Left cardiac atrium (tissue), 4 donors: ENCODE data around the gene MAP3K10. TPM values are rescaled to one million over a fixed set of nuclear protein-coding genes. Genes with fewer than 3 reads are reported as not detected.
"Not testable (repeated sequence)": the region's sequence is repeated elsewhere in the genome, so short reads cannot be mapped to it uniquely, and the experiment has no call there.

Experiments used
- ATAC-seq, 2 donors: fragments of 200-7000 bp; cut with Tn5 transposase; one replicate each; pipeline ENCODE4 v1.9.1; 2020; ENCODE audit warnings: mild to moderate bottlenecking in 2 of 2, moderate library complexity in 2 of 2
- DNase-seq: peaks from one replicate; pipeline ENCODE4 v3.0.0-alpha.2; 2020
- intact Hi-C, 2 donors: fragments of 100-400 bp; cut with DNase I; formaldehyde crosslinking; loops; one replicate each; pipeline versions ENCODE4 v1.14.1 to v1.15.1; 2022 to 2023
- total RNA-seq, 2 donors: library from RNA; stranded (reverse); fragmentation: NEBNext Ultra II Directional; extraction: Animal tissue kit (Norgen Biotek cat#: 25700); gene quantifications; one replicate each; pipeline ENCODE4 v1.2.1, GENCODE V29; 2021
- donor health status: DM: no; HTN: yes; CAD: no.
- donor health status: DM: no; HTN: yes; CAD: no; lungs with severe emphysema.
- donor health status: DM: yes; HTN: yes; CAD: no.
- donor health status: Dilated cardiomyopathy.

Gene MAP3K10
- total RNA-seq, 2 donors from 2014 or later: 17.3 to 19.9 TPM

DNA sequence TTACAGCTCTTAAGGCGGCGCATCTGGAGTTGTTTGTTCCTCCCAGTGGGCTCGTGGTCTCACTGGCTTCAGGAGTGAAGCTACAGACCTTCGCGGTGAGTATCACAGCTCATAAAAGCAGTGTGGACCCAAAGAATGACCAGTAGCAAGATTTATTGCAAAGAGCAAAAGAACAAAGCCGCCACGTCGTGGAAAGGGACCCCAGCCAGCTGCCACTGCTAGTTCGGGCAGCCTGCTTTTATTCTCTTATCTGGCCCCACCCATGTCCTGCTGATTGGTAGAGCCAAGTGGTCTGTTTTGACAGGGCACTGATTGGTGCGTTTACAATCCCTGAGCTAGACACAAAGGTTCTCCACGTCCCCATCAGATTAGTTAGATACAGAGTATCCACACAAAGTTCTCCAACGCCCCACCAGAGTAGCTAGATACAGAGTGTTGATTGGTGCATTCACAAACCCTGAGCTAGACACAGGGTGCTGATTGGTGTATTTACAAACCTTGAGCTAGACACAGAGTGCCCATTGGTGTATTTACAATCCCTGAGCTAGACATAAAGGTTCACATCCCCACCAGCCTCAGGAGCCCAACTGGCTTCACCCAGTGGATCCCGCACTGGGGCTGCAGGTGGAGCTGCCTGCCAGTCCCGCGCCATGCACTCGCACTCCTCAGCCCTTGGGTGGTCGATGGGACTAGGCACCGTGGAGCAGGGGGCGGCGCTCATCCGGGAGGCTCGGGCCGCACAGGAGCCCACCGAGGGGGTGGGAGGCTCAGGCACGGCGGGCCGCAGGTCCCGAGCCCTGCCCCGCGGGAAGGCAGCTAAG lies 21.5 kb upstream of the MAP3K10 start:
- DNase-seq, ATAC-seq, intact Hi-C loops: not testable (repeated sequence)

DNA sequence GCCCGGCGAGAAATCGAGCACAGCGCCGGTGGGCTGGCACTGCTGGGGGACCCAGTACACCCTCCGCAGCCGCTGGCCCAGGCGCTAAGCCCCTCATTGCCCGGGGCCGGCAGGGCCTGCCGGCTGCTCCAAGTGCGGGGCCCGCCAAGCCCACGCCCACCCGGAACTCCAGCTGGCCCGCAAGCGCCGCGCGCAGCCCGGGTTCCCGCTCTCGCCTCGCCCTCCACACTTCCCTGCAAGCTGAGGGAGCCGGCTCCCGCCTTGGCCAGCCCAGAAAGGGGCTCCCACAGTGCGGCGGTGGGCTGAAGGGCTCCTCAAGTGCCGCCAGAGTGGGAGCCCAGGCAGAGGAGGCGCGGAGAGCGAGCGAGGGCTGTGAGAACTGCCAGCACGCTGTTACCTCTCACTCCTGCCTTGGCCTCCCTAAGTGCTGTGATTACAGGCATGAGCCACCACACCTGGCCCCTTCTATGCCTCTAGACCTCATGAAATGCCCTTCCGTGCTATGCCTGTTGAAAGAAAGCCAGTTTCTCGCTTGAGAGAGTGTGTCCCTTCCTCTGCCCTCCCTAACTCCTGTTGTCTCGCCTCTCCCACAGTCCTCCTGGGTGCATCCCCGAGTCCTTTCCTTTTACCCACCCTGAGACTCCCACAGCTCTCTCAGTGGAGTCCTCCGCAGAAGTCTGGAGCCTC lies 20.8 kb upstream of the MAP3K10 start:
- ATAC-seq, DNase-seq, intact Hi-C loops: not testable (repeated sequence)

DNA sequence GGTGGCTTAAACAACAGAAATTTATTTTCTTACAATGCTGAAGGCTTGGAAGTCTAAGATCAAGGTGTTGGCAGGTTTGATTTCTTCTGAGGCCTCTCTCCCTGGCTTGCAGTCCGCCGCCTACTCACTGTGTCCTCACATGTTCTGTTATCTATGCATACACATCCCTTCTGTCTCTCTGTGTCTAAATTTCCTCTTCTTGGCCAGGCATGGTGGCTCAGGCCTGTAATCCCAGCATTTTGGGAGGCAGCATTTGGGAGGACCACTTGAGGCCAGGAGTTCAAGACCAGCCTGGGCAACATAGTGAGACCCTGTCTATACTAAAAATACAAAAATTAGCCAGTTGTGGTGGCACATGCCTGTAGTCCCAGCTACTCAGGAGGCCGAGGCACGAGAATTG lies 19.9 kb upstream of the MAP3K10 start:
- intact Hi-C loops, ATAC-seq, DNase-seq: not testable (repeated sequence)

DNA sequence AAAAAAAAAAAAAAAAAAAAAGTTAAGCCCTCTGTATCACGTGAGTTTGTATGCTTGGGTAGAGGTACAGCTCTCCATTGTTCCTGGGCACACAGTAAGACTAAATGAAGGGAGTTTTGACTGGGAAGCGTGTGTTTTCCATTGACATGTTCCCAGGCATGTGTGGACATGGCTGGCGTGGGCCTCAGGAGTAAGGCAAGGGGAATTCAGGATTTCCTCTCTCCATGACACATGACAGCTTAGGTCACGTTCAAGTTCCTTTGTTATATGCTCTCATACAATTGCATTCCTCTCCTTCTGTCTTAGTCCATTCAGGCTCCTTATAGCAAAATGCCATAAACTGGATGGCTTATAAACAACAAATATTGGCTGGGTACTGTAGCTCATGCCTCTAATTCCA lies 17.1 kb upstream of the MAP3K10 start:
- no peak for ATAC-seq
- intact Hi-C loops: no loop called here
- no peak for DNase-seq

DNA sequence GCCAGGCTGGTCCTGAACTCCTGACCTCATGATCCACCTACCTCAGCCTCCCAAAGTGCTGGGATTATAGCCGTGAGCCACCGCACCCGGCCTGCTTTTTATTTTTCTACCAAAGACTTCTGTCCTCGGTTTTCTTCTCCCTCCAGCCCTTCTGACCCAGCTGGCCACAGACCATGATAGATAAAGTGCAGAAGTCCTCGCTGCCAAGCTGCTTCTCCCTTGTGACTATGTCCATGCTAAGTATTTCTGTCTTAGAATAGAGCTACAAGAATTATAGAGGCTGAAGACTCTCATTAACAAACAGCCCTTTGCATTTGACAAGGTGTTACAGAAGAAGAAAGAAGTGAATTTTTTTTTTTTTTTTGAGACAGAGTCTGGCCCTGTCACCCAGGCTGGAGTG lies 15.4 kb upstream of the MAP3K10 start:
- ATAC-seq: peak in 1 of 2 donors; percentile 84
- intact Hi-C loops: no loop called here

DNA sequence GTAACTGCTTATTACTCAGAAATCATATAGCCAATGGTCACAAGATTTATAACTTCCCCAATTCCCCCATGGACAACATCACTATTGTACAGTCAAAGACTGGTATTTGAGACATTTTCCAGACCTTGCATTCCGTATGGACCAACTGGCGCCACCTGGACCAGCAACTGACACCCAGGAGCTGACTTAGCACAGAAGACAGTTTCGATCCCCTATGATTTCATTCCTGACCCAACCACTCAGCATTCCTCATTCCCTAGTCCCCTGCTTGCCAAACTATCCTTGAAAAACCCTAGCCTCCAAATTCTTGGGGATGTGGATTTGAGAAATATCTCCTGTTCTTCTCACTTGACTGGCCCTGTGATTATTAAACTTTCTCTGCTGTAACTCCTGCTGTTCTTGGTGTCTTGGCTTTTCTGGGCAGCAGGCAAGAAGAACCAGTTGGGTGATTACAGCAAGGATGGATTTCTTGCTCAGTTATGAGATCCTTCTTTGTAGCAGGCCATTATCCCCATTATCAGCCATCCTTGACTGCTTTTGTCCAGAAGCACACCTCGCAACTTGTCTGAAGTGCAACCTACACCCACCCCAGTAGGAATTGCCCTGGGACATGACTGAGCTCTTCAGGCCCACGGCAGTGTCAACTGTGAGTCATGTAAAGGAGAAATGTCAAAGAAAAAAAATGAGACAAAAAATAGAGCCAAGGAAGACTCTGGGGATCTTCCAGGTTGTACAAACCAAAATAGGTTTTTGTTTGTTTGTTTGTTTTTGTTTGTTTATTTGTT lies 13.7 kb upstream of the MAP3K10 start:
- DNase-seq (no peak), ATAC-seq (no peak)
- intact Hi-C loops: no loop called here

More for the DNA sequence above, 15.4 kb upstream of the MAP3K10 start:
- DNase-seq: no peak

DNA sequence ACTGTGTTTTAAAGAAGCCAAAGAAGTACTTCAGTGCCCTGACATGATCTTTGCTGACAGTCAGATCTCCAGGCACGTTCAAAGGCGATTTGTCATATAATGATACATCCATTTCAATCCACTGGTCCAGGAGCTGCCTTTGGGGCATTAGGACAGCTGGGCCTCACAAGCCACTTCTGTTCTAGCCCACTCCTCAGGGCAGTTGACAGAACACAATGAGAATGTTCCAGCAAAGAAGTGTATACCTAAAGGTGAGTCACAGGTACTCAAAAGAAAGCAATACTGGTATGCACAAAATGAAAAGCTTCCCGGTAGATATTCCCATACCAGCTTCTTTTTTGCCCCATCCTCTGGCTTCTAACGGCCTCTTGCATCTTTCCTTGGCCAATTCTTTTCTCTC lies 12.5 kb upstream of the MAP3K10 start:
- ATAC-seq (no peak), DNase-seq (no peak)
- intact Hi-C loops: no loop called here

DNA sequence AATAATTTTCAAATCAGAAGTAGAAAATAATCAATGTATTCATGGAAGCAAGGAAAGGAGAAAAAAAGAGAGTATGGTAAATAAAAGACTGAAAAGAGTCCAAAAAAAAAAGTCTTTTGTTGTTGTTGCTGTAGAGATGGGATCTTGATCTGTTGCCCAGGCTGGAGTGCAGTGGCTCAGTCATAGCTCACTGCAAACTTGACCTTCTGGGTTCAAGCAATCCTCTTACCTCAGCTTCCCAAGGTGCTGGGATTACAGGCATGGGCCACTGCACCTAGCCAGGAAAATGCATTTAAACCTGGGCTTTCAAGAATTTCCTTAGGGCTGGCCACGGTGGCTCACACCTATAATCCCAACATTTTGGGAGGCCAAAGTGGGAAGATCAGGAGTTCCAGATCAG lies 7.0 kb upstream of the MAP3K10 start:
- DNase-seq (no peak), ATAC-seq (no peak)
- intact Hi-C loops: no loop called here

DNA sequence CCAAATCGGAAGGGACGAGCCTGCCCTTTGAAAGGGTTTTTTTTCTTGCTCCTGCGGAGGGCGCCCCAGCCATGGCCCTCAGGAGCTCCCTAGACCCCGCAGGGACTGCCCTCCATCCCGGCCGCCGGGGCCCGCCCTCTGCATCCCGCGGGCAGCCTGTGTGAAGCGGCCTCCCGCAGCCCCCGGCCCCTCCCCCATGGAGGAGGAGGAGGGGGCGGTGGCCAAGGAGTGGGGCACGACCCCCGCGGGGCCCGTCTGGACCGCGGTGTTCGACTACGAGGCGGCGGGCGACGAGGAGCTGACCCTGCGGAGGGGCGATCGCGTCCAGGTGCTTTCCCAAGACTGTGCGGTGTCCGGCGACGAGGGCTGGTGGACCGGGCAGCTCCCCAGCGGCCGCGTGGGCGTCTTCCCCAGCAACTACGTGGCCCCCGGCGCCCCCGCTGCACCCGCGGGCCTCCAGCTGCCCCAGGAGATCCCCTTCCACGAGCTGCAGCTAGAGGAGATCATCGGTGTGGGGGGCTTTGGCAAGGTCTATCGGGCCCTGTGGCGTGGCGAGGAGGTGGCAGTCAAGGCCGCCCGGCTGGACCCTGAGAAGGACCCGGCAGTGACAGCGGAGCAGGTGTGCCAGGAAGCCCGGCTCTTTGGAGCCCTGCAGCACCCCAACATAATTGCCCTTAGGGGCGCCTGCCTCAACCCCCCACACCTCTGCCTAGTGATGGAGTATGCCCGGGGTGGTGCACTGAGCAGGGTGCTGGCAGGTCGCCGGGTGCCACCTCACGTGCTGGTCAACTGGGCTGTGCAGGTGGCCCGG lies 815 bp downstream of the MAP3K10 start:
- intact Hi-C loops: no loop called here
- ATAC-seq: peak; percentile 12 to 13
- peak; percentile 51 for DNase-seq

DNA sequence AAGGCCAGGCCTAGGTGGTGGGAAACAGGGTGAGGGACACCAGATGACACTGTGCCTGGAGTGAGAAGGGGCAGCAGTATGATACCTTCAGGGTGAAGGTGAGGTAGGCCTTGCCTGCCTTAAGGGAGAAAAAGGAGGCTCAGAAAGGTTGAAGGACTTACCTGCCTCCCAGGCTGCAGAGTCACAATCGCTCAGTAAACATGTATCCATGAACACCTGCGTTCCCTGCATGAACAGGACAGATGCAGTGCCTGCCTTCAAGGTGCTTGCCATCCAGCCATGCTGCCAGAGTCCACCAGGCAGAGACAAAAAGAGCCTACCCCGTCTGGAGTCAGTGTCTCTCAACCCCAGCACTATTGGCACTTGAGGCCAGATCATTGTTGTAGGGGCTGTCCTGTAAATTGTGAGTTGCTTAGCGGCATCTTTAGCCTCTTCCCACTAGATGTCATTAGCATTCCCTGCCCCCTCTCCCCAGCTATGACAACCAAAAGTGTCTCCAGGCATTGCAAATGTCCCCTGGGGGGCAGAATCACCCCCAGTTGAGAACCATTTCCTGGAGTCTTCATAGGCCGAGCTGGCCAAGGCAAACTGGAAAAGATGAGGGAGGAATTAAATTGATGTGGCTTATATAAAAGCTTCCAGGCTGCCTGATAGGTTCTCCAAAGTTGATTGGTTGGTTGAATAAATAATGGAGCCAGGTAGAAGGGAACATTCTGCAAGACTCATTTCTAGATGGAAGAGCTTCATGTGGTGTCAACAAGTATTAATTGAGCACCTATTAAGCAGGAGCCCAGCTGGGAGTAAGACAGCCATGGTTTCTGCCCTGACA lies 1.7 kb downstream of the MAP3K10 start:
- intact Hi-C loops: no loop called here
- DNase-seq (no peak), ATAC-seq (no peak)

DNA sequence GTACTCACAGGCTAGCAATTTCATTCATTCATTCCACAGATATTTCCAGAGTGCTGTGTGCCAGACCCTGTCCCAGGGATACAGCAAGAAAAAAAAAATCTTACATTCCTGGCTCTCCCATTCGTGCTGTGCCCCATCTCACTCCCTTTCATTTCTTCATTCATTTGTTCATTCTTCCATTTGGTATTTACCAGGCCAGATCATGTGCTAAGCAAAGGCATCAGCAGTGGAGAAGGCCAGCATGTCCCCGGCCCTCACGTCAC lies 2.3 kb downstream of the MAP3K10 start:
- ATAC-seq: no peak
- DNase-seq: no peak
- intact Hi-C loops: no loop called here

DNA sequence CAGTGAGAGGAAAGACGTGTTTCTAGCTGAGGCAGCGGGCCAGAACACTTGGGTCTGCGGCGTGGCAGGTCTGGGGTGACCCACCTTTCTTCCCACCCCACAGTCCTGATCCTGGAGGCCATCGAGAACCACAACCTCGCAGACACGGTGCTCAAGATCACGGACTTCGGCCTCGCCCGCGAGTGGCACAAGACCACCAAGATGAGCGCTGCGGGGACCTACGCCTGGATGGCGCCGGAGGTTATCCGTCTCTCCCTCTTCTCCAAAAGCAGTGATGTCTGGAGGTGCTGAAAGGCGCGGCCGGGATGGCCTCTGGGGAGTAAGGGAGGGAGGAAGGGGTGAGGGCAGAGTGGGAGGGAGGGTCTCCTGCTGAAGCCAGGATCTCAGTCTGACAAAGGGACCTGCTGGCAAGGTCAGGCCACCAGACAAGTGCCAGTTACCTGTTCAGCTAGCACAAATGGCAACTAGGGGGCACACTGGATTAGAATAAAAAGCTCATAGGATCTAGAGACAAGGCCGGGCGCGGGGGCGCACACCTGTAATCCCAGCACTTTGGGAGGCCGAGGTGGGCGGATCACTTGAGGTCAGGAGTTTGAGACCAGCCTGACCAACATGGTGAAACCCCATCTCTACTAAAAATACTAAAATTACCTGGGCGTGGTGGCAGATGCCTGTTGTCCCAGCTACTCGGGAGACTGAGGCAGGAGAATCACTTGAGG lies 7.2 kb downstream of the MAP3K10 start:
- DNase-seq (no peak), ATAC-seq (no peak)
- intact Hi-C loops: no loop called here

DNA sequence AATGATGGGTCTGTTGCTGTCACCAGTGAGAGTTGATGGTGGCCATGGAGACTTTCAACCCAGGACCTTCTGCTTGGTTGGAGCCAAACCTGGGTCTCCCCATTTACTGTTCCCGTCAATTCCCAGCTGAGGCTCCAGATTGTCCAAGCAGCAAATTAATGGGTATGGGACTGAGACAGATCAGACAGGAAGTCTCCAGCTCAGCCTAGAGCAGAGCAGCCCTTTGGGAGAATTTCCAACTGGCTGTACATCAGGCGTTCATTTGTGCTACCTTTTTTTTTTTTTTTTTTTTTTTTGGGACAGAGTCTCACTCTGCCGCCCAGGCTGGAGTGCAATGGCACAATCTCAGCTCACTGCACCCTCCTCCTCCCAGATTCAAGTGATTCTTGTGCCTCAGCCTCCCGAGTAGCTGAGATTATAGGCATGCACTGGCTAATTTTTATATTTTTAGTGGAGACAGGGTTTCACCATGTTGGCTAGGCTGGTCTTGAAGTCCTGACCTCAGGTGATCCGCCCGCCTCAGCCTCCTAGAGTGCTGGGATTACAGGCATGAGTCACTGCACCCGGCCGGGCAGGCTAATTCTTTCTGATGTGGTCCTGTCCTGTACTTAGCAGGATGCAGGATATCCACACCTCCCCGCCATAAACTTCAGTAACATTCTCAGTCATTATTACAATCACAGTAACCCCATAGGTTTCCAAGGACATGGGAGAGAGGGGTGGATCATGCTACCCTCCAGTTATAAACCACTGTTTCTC lies 9.3 kb downstream of the MAP3K10 start:
- DNase-seq (no peak), ATAC-seq (no peak)
- intact Hi-C loops: no loop called here

DNA sequence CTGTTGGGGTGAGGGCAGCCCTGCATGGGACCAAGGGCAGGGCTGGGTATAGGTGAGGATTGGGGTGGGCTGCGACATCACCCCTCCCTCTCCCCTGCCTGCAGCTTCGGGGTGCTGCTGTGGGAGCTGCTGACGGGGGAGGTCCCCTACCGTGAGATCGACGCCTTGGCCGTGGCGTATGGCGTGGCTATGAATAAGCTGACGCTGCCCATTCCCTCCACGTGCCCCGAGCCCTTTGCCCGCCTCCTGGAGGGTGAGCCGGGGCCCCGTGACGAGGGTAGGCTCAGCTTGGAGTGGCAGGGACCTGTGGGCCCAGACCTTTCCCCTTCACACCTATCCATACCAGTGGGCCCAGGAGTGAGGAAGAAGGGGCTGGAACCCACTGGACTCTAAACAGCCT lies 13.2 kb downstream of the MAP3K10 start:
- intact Hi-C loops: no loop called here
- no peak for ATAC-seq

DNA sequence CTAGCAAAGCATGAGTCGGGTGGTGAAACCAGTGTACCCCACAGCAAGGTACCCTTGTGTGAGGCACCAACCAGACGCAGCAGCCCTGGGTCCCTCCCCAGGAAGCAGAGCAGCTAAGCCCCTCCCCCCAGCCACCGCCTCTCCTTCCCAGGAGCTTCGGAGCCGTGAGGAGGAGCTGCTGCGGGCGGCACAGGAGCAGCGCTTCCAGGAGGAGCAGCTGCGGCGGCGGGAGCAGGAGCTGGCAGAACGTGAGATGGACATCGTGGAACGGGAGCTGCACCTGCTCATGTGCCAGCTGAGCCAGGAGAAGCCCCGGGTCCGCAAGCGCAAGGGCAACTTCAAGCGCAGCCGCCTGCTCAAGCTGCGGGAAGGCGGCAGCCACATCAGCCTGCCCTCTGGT lies 14.5 kb downstream of the MAP3K10 start:
- no peak for ATAC-seq
- intact Hi-C loops: no loop called here
- no peak for DNase-seq

More for the DNA sequence above, 13.2 kb downstream of the MAP3K10 start:
- DNase-seq: no peak

DNA sequence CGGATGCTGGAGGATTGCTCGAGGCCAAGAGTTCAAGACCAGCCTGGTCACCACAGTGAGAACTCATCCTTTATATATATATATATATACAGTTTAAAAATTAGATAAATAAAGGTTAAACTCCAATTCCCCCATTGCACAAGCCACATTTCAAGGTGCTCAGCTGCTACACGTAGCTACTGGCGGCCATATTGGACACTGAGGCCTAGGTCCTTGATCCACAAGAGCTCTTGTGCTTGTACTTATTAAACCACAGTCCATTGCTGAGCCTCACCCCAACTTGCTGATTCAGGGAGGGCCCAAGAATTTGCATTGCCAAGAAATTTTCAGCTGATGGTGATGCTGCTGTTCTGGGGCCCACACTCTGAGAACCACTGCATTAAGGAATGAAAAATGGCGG lies 17.4 kb downstream of the MAP3K10 start:
- DNase-seq (no peak), ATAC-seq (no peak)
- intact Hi-C loops: no loop called here

DNA sequence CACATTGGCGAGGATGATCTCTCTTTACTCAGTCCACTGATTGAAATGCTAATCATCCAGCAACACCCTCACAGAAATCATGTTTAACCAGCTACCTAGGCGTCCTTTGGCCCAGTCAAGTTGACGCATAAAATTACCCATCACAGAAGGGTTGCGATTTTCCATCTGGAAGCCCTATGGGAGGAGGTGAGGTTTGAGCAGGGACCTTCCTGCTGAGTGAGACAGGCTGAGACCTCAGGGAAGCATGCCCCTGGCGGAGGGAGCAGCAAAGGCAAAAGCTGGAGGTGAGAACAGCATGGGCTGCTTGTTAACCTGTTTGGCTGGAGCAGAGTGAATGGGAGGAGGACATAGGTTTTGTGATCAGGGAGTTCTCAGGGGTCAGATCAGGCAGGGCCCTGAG lies 19.7 kb downstream of the MAP3K10 start:
- no peak for DNase-seq
- intact Hi-C loops: no loop called here
- ATAC-seq: no peak
